ENCODE results near the gene SNX5.

GRCh38 chr20:18012901-18013300, 44.3 kb upstream of the SNX5 start:
- TF ChIP-seq CTCF (IDR thresholded peaks at IDR 0.05) (no peak), POLR2AphosphoS5 (IDR thresholded peaks at IDR 0.05) (no peak), EP300 (IDR thresholded peaks at IDR 0.05) (no peak), POLR2A (IDR thresholded peaks at IDR 0.05) (no peak)

All from suprapubic skin (tissue), 4 donors.